ENCODE results near the gene HIRA.

HIRA gene

DNA sequence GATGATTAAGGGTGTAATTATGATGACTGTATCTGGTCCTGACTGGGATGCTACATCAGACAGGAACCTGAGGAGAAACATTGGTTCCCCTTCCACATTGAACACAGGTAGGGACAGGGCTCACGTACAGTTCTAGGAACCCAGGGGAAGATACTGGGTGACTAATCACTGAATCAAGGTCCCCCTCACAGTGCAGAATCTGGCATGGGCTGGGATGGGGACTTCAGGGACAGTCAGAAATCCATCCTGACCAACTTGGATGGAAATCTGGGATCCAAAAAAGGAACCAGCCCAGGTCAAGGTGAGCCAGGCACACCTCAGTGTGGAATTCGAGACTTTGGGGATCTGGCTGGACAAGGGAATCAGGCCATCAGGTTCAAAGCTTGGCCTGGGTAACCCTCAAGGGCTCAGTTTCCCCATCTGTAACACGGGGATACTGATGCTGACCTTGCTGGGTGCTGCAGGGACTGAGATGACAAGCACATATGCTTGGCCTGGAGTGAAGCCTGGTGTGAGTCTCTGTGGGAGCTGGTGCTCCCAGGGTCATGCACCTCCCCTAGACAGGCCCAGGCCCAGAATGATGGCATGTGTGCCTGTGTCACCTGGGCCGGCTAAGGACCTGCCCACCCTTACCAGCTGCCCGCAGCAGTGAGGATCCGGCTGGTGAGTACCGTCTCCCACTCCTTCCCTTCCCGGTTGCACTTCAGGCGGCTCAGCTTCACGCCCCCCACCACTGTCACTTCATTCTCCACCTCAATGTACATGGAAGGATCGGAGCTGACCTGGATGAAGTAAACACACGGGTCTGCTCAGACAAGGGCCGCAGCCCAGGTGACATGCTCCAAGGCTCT, 72.6 kb downstream of the HIRA start:
- H3K4me3 ChIP-seq (replicated peaks; ENCODE audit: low read depth, low read length) = no peak overlapping the region
- TF ChIP-seq, protein P1, sequence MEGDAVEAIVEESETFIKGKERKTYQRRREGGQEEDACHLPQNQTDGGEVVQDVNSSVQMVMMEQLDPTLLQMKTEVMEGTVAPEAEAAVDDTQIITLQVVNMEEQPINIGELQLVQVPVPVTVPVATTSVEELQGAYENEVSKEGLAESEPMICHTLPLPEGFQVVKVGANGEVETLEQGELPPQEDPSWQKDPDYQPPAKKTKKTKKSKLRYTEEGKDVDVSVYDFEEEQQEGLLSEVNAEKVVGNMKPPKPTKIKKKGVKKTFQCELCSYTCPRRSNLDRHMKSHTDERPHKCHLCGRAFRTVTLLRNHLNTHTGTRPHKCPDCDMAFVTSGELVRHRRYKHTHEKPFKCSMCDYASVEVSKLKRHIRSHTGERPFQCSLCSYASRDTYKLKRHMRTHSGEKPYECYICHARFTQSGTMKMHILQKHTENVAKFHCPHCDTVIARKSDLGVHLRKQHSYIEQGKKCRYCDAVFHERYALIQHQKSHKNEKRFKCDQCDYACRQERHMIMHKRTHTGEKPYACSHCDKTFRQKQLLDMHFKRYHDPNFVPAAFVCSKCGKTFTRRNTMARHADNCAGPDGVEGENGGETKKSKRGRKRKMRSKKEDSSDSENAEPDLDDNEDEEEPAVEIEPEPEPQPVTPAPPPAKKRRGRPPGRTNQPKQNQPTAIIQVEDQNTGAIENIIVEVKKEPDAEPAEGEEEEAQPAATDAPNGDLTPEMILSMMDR (IDR thresholded peaks at IDR 0.05; ENCODE audit: low read depth, low read length, missing control alignments) = no peak
- DNase-seq (ENCODE audit: extremely low read depth, low read depth) = no peak

DNA sequence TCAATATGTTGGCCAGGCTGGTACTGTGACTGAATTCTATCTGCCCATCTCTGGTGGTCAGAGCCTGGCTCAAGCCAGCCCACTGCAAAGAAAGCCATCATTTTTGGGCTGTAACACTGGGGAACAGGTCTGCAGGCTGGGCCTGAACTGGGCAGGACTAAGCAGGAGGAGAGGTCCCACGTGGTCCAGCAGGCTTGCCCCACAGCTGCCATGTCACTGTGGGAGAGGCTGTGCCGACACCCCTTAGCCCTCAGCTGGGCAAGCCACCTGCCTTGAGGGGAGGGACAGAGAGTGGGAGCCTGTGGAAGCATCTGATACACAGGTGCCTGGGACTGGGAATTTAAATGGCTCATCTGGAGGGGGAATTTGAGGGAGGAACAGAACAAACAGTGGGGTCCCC, 73.3 kb downstream of the HIRA start:
- H3K4me3 ChIP-seq (replicated peaks; ENCODE audit: low read depth, low read length) = no peak overlapping the region
- TF ChIP-seq, protein P1 (IDR thresholded peaks at IDR 0.05; ENCODE audit: low read depth, low read length, missing control alignments) = no peak
- no peak for DNase-seq (ENCODE audit: extremely low read depth, low read depth)

DNA sequence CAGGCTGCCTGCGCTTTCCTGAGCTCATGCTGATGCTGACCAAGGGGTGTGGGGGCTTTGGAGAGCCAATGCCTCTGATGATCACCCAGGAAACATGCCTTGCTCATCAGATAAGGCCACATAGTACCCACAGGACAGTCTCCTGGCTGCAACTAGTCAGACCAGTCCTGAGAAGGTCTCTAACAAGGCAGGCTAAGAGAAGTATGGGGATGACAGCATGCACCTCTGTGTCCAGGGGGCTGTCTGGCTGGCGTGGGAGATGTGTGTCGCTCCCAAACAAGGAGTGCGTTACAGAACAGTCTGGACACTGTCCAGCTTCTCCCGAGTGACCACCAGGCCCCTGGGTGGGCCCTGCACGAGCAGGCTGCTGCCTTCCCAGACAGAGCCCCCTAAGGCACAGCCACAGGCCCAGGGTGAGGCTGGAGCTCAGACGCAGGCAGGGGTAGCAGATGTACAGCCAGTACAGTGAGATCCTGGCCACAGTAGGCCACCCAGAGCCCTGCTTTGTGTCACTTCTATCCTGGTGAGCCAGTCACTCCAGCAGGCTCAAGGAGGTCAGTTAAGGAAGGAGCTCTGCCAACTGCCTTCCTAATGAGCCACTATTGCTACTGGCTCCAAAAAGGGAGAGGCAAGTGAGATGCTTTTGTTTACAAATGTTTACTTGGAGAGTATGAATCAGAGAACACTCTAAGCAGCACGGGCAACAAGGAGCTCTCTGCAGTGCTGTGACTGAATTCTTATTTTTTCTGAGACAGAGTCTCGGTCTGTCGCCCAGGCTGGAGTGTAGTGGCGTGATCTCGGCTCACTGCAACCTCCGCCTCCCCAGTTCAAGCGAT, 74.0 kb downstream of the HIRA start:
- no peak for DNase-seq (ENCODE audit: extremely low read depth, low read depth)
- TF ChIP-seq, protein P1 (IDR thresholded peaks at IDR 0.05; ENCODE audit: low read depth, low read length, missing control alignments) = no peak
- no peak overlapping the region for H3K4me3 ChIP-seq (replicated peaks; ENCODE audit: low read depth, low read length)

DNA sequence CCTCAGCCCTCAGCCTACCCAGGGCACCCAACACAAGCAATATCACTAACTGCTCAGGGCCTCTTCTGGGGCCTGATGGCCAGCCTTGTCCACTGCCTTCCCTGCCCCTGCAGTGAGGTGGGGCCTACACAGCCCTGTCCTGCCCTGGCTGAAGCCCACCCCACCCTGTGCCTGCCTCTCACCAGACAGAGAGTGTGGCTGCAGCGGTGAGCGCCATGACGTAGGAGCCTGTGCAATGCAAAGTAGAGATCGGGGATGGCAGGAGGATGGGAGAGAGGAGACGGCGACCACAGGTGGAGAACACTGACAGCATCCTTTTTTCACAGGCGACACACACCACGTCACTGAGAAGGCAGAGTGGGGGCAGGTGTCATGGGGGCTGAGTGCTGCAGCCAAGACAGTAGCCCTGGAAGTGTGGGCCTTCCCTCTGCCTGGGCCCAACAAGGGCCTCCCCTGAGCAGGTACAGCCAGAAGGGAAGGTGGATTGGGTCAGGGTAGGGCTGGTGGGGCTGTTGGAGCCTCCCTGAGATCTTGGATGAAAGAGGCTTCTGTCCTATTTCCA, 74.7 kb downstream of the HIRA start:
- no peak overlapping the region for H3K4me3 ChIP-seq (replicated peaks; ENCODE audit: low read depth, low read length)
- no peak for DNase-seq (ENCODE audit: extremely low read depth, low read depth)
- TF ChIP-seq, protein P1 (IDR thresholded peaks at IDR 0.05; ENCODE audit: low read depth, low read length, missing control alignments) = no peak

DNA sequence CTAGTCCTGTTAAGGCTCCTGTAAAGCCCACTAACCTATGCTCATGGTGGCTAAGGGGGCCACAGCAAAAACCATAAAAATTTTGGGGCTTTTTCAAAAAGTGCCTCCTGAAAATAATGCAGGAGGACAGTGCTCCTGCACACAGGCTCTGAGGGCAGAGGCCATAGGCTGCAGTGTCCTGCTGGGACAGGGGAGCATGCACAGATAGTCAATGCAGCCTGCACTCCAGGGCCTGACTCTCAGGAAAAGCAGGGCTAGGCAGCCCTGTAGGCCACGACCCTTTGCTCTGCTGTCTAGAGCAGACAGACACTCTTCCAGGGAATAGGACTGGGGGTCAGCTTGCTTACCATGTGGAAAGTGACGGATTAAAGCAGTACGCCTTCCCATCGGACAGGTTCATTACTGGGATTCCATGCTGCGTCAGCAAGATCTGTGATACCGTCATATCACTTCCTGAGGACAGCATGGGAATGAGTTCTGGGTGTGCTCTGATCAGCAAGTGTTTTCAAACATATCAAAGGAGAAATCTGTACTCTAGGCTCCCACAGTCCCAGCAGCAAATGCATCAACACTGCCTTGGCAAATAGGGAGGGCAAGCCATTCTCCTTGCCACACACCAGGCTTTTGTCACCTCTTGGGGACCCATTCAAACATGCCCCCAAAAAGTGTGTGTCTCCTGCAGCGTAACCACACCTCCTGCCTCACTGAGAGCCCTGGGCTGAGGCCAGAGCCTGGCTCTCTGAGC, 75.9 kb downstream of the HIRA start:
- no peak for DNase-seq (ENCODE audit: extremely low read depth, low read depth)
- no peak overlapping the region for H3K4me3 ChIP-seq (replicated peaks; ENCODE audit: low read depth, low read length)
- TF ChIP-seq, protein P1 (IDR thresholded peaks at IDR 0.05; ENCODE audit: low read depth, low read length, missing control alignments) = no peak

DNA sequence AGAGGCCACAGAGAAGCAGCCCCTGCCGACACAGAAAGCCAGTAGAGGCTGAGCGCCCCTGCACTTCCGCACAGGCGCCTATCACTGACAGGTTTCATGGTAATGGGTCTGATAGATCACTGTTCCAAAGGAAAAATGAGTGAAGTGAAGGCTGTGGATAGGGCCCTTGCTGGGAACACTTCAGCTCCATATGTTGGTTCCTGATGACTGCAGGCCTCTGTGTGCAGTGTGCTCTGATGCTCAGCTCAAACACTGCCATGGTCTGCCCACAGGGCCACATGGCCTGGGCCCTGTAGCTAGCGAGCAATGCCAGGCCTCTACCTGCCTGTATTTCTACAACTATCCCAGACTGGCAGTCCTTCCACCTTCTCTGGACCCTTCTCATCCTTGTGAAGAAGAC, 77.3 kb downstream of the HIRA start:
- no peak overlapping the region for H3K4me3 ChIP-seq (replicated peaks; ENCODE audit: low read depth, low read length)
- TF ChIP-seq, protein P1 (IDR thresholded peaks at IDR 0.05; ENCODE audit: low read depth, low read length, missing control alignments) = no peak
- no peak for DNase-seq (ENCODE audit: extremely low read depth, low read depth)

Data from HFF-Myc (cell line).